Ectodermal cell (in vitro differentiated cells): ENCODE data around the gene ESPN.
"Not testable (repeated sequence)": the region's sequence is repeated elsewhere in the genome, so short reads cannot be mapped to it uniquely, and the experiment has no call there.

Experiments
- H3K27ac ChIP-seq: 2 replicates; pipeline ENCODE4 v1.7.0; 2013; ENCODE audit warnings: mild to moderate bottlenecking, low read depth, low read length; ENCODE audit not compliant: insufficient read depth, poor library complexity, severe bottlenecking
- H3K27me3 ChIP-seq: 2 replicates; pipeline ENCODE4 v1.7.0; 2013; ENCODE audit warnings: mild to moderate bottlenecking, low read length; ENCODE audit not compliant: insufficient read depth, control insufficient read depth, poor library complexity, severe bottlenecking
- H3K36me3 ChIP-seq: one replicate; pipeline ENCODE4 v1.7.0; 2013; ENCODE audit warnings: low read length; ENCODE audit not compliant: control insufficient read depth, insufficient read depth
- H3K4me1 ChIP-seq: one replicate; pipeline ENCODE4 v1.7.0; 2013; ENCODE audit warnings: low read length; ENCODE audit not compliant: control insufficient read depth, insufficient read depth
- H3K4me3 ChIP-seq: 2 replicates; pipeline ENCODE4 v1.7.0; 2013; ENCODE audit warnings: low read depth, low read length, control low read depth; ENCODE audit not compliant: insufficient read depth
- H3K9me3 ChIP-seq: 2 replicates; pipeline ENCODE4 v1.7.0; 2013; ENCODE audit warnings: mild to moderate bottlenecking, low read length, moderate library complexity; ENCODE audit not compliant: control insufficient read depth
- WGBS, 2 experiments: methylation state at CpG; one replicate each; pipeline ENCODE4 v1.1.7; 2013; ENCODE audit warnings: missing lambda C conversion rate in 2 of 2; 5-methylcytosine and 5-hydroxymethylcytosine counted together

ESPN gene

DNA sequence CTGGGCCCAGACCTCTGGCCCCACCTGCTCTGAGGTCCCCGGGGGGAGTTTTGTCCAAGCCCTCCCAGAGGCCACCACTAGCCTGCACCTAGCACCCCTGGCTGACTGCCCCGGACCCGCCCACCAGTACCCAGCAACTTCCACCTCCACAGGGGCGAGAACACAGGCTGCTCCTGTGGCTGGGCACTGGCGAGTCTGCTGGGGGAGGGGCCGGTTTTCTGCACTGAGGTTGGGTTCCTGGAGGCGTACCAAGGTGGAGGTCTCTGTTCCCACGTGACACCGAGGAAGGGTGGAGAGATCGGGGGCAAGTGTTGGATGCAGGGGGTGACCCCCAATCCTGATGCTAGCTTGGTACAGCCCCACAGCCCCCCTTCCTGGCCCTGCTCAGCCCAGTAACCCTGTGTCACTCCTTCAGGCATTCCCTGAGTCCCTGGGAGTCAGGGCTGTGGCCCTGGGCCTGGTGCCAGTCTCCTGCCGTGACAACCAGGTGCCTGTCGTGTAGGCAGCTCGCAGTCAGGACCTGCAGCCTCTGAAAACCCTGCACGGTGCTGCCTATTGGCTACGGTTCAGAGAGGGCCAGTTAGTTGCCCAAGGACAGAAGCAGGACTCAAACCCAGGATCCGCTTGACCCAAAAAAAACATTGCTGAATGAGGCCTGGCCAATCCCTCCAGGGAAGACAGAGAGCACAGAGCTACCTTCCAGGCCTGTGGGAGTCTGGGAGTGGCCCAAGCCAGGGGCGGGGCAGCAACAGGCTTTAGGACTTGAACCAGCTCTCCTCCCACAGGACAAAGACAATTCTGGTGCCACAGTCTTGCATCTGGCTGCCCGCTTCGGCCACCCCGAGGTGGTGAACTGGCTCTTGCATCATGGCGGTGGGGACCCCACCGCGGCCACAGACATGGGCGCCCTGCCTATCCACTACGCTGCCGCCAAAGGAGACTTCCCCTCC, 3.1 kb downstream of the ESPN start:
- H3K36me3 ChIP-seq: no peaks in the 10 kb centered on the region

GRCh38 chr1:6428453-6428852, 3.9 kb downstream of the ESPN start:
- 83 to 86% methylated on average over 6 of the region's 6 CpGs for WGBS, 2 experiments
- not testable (repeated sequence) for H3K27ac ChIP-seq, H3K36me3 ChIP-seq, H3K4me3 ChIP-seq, H3K9me3 ChIP-seq
- H3K4me1 ChIP-seq: peaks cover 22% of the 10 kb centered on the region
- peaks cover 41% of the 10 kb centered on the region for H3K27me3 ChIP-seq

More for the DNA sequence above, 3.1 kb downstream of the ESPN start:
- 90 to 91% methylated on average over 26 of the region's 26 CpGs for WGBS, 2 experiments
- Histone ChIP-seq H3K4me3 (no peak overlapping the region), H3K4me1 (peaks cover 24% of the 10 kb centered on the region), H3K27ac (no peak overlapping the region), H3K27me3 (peaks cover 49% of the 10 kb centered on the region), H3K9me3 (no peaks in the 10 kb centered on the region)

GRCh38 chr1:6429660-6430411, 5.3 kb downstream of the ESPN start:
- H3K27ac ChIP-seq, H3K4me3 ChIP-seq, H3K36me3 ChIP-seq, H3K9me3 ChIP-seq: not testable (repeated sequence)
- WGBS, 2 experiments: 63% methylated on average over 19 of the region's 19 CpGs
- Histone ChIP-seq H3K4me1 (peaks cover 20% of the 10 kb centered on the region), H3K27me3 (peaks cover 28% of the 10 kb centered on the region)

DNA sequence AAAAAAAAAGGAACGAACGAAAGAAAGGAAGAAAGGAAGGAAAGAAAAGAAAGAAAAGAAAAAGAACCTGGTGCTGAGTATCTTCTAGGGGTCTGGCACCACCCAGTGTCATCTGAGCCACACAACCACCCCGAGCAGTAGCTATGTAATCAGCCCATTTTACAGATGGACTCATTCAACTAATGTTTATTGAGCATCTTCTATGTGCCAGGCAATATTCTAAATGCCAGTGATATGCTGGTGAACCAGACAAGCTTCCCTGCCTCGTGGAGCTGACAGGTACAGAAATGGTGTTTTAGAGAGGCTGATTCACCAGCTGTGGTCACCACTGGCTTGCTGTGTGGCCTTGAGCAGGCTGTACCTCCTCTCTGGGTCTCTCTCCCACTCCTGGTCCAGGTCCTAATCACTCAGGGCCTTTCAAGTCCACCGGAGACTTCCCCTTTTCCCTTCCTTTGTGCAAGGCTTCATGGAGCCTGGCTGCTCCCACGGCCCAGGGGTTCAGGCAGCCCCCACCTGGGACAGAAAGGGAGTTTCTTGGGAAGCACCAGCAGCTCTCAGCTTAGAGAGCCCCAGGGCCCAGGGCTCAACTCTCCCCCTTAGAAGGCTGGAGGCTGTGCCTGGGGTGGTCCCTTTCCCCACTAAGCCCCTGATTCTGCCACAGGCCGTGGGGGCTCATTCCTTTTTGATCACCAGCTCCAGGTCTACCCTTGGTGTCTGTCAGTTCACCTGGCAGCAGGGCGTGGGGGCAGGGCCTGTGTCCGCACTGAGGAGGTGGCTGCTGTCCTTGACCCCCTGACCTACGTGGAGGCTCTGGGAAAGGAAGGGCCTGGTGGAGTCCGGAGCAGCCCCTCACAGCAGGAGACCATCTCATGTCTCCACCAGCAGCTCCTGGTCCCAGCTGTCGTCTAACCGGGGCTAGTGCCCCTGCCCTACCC, 7.3 kb downstream of the ESPN start:
- 73 to 76% methylated on average over 12 of the region's 13 CpGs for WGBS, 2 experiments
- not testable (repeated sequence) for H3K36me3 ChIP-seq, H3K9me3 ChIP-seq, H3K27ac ChIP-seq, H3K4me3 ChIP-seq, H3K27me3 ChIP-seq
- peaks cover 20% of the 10 kb centered on the region for H3K4me1 ChIP-seq

DNA sequence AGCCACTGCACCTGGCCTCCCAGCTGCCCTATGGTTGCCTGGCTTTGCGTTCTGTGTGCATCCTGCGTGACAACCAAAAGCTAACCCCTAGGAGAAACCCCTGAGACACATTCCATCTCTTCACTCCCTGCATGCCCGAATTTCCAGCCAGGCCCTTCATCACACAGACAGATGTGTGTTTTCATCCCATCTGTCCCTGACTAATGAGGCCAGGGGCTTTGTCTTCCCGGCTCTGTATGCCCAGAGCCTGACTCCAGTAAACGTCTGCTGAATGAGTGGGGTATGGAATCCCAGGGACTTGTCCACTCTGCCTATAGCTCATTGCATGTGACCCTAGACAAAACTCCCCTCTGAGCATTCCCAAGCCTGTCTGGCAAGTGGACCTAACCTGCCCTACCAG, 9.6 kb downstream of the ESPN start:
- Histone ChIP-seq H3K9me3 (no peaks in the 10 kb centered on the region), H3K4me1 (peaks cover 9% of the 10 kb centered on the region), H3K4me3 (no peak overlapping the region), H3K27me3 (peaks cover 1% of the 10 kb centered on the region), H3K36me3 (no peaks in the 10 kb centered on the region), H3K27ac (no peak overlapping the region)
- 89 to 94% methylated on average over 5 of the region's 5 CpGs for WGBS, 2 experiments

DNA sequence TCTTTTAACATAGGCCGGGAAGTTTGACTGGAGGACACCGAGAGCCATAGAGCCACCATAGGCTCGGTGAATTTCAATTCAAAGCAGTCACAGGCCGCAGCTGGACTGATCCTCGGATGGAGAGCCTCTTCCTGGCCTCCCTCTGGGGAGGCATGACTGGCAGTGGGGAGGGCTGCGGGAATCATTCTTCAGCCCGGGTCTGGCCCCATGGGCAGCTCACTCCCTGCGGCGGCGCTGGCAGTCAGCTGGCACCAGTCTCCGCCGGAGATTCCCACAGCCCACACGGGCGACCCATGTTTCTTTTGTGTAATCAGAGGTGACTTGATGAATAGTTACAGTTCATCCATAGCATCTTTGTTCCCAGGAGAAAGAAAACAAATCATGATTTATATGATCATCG, 10.6 kb downstream of the ESPN start:
- Histone ChIP-seq H3K27me3 (peaks cover 11% of the 10 kb centered on the region), H3K4me3 (no peak overlapping the region), H3K9me3 (no peaks in the 10 kb centered on the region), H3K36me3 (no peaks in the 10 kb centered on the region), H3K27ac (no peak overlapping the region), H3K4me1 (peaks cover 3% of the 10 kb centered on the region)
- WGBS, 2 experiments: 90 to 93% methylated on average over 14 to 15 of the region's 15 CpGs

DNA sequence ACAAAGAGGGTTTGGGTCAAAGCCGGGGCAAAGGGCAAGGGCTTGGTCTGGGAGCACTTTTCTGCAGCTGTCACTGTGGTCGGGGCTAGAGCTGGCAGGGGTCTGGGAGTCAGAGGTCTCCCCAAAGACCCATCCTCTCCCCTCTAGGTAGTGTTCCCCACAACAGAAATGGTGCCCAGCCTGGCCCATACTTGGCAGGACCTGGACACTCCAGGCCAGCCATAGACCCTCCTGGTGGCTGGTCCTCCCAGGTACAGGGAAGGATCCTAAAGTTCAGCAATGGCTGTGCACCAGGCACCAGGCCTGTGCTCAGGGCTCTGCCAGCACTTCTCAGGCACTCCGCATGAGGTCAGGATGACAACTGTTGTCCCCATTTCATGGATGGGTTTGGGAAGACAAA, 11.0 kb downstream of the ESPN start:
- H3K9me3 ChIP-seq: no peaks in the 10 kb centered on the region
- H3K4me3 ChIP-seq: no peak overlapping the region
- 95 to 98% methylated on average over 3 of the region's 3 CpGs for WGBS, 2 experiments
- H3K27me3 ChIP-seq: peaks cover 13% of the 10 kb centered on the region
- H3K27ac ChIP-seq: no peak overlapping the region
- no peaks in the 10 kb centered on the region for H3K36me3 ChIP-seq
- H3K4me1 ChIP-seq: no peaks in the 10 kb centered on the region

- WGBS, 2 experiments: 93 to 94% methylated on average over 3 of the region's 3 CpGs
- not testable (repeated sequence) for H3K36me3 ChIP-seq, H3K9me3 ChIP-seq, H3K27ac ChIP-seq, H3K4me3 ChIP-seq, H3K4me1 ChIP-seq
- H3K27me3 ChIP-seq: peaks cover 20% of the 10 kb centered on the region
These were observed 11.7 kb downstream of the ESPN start for GRCh38 chr1:6436277-6436676.

GRCh38 chr1:6437012-6437700, 12.6 kb downstream of the ESPN start:
- H3K4me3 ChIP-seq, H3K36me3 ChIP-seq, H3K27ac ChIP-seq, H3K4me1 ChIP-seq, H3K9me3 ChIP-seq: not testable (repeated sequence)
- WGBS, 2 experiments: 88 to 89% methylated on average over 22 of the region's 22 CpGs
- H3K27me3 ChIP-seq: peaks cover 26% of the 10 kb centered on the region
